GM18870 (cell line): ENCODE measurements around the gene AXIN1.
"Not testable (repeated sequence)": the region's sequence is repeated elsewhere in the genome, so short reads cannot be mapped to it uniquely, and the experiment has no call there.

Source experiments
- ATAC-seq: cut with Tn5 transposase; IDR thresholded peaks from one replicate; pipeline ENCODE4 v1.9.1; 2021; ENCODE audit warnings: moderate library complexity; ENCODE audit not compliant: unreplicated experiment

Gene AXIN1

GRCh38 chr16:381789-382717 is 29.5 kb upstream of the AXIN1 start, which contains the start of gene PGAP6:
TSS of gene PGAP6 (minus strand) at chr16:381978. CDS start at chr16:381821, 157 bp downstream.
- no peak for ATAC-seq

GRCh38 chr16:381012-381788 is 28.7 kb upstream of the AXIN1 start:
- ATAC-seq = no peak

GRCh38 chr16:380762-381011 is 28.2 kb upstream of the AXIN1 start:
- no peak for ATAC-seq

- ATAC-seq = no peak
Measured at GRCh38 chr16:379961-380761, 27.6 kb upstream of the AXIN1 start.

GRCh38 chr16:379183-379960 is 26.8 kb upstream of the AXIN1 start:
- no peak for ATAC-seq

GRCh38 chr16:378821-379182 is 26.3 kb upstream of the AXIN1 start:
- no peak for ATAC-seq

- ATAC-seq = not testable (repeated sequence)
Measured at GRCh38 chr16:378113-378820, 25.7 kb upstream of the AXIN1 start.

- ATAC-seq = no peak
Measured at GRCh38 chr16:377419-377951, 25.0 kb upstream of the AXIN1 start.

GRCh38 chr16:376817-377418 is 24.4 kb upstream of the AXIN1 start:
- ATAC-seq = no peak

GRCh38 chr16:375927-376816 is 23.6 kb upstream of the AXIN1 start:
- ATAC-seq = no peak

GRCh38 chr16:375212-375611 is 22.7 kb upstream of the AXIN1 start:
- no peak for ATAC-seq

GRCh38 chr16:374616-374926 is 22.0 kb upstream of the AXIN1 start:
- ATAC-seq = no peak

GRCh38 chr16:373848-374615 is 21.5 kb upstream of the AXIN1 start:
- ATAC-seq = no peak

GRCh38 chr16:373020-373598 is 20.6 kb upstream of the AXIN1 start:
- ATAC-seq = no peak

- ATAC-seq = no peak
Measured at GRCh38 chr16:372302-372983, 19.9 kb upstream of the AXIN1 start.

- ATAC-seq = no peak
Measured at GRCh38 chr16:371515-372301, 19.2 kb upstream of the AXIN1 start.
